NOMO-1 (cell line): ENCODE measurements around the gene RUNX1.

ENCODE experiments used
- DNase-seq, 2 experiments: peaks; one replicate each; lab custom pipeline; 2025; ENCODE audit not compliant: unreplicated experiment in 2 of 2; lab: John Stamatoyannopoulos, UW

RUNX1 gene

GRCh38 chr21:34800797-34801518 is 248.1 kb downstream of the RUNX1 start:
- no peak for DNase-seq

GRCh38 chr21:34799092-34799491 is 250.0 kb downstream of the RUNX1 start:
- DNase-seq: no peak

GRCh38 chr21:34797921-34798535 is 251.1 kb downstream of the RUNX1 start:
- no peak for DNase-seq

- no peak for DNase-seq
Measured at GRCh38 chr21:34797201-34797525, 251.9 kb downstream of the RUNX1 start.

GRCh38 chr21:34796518-34797200 is 252.4 kb downstream of the RUNX1 start:
- DNase-seq: no peak

- no peak for DNase-seq
Measured at GRCh38 chr21:34795548-34796180, 253.4 kb downstream of the RUNX1 start.

GRCh38 chr21:34795175-34795547 is 253.9 kb downstream of the RUNX1 start:
- DNase-seq: no peak

- no peak for DNase-seq
Measured at GRCh38 chr21:34794686-34795085, 254.4 kb downstream of the RUNX1 start.

GRCh38 chr21:34793471-34793870 is 255.6 kb downstream of the RUNX1 start:
- no peak for DNase-seq

GRCh38 chr21:34792504-34793089 is 256.5 kb downstream of the RUNX1 start:
- DNase-seq: peak in 1 of 2 experiments; percentile 40

GRCh38 chr21:34791776-34792503 is 257.2 kb downstream of the RUNX1 start:
- no peak for DNase-seq

- no peak for DNase-seq
Measured at GRCh38 chr21:34790834-34791233, 258.3 kb downstream of the RUNX1 start.

- DNase-seq: no peak
Measured at GRCh38 chr21:34790341-34790740, 258.8 kb downstream of the RUNX1 start.

- no peak for DNase-seq
Measured at GRCh38 chr21:34788879-34789278, 260.2 kb downstream of the RUNX1 start.

GRCh38 chr21:34783815-34784214 is 265.3 kb downstream of the RUNX1 start:
- no peak for DNase-seq

- DNase-seq: no peak
Measured at GRCh38 chr21:34782506-34783360, 266.4 kb downstream of the RUNX1 start.

- DNase-seq: no peak
Measured at GRCh38 chr21:34781526-34781925, 267.6 kb downstream of the RUNX1 start.

- DNase-seq: no peak
Measured at GRCh38 chr21:34779860-34780259, 269.2 kb downstream of the RUNX1 start.

- DNase-seq: no peak
Measured at GRCh38 chr21:34775793-34776192, 273.3 kb downstream of the RUNX1 start.

- DNase-seq: no peak
Measured at GRCh38 chr21:34774750-34775149, 274.4 kb downstream of the RUNX1 start.
